Activated naive CD8-positive, alpha-beta T cell treated with anti-CD3 and anti-CD28 coated beads, Interleukin-2, amount 10 ng/mL, durations not matched to agents 7 days and 5 days (primary cell): ENCODE results near the gene CLIC6. TPM values are rescaled to one million over a fixed set of nuclear protein-coding genes. Genes with fewer than 3 reads are reported as not detected.

ENCODE experiments used
- ATAC-seq: fragments of 150-1000 bp; cut with Tn5 transposase; one replicate; pipeline ENCODE4 v1.10.0; 2021; ENCODE audit warnings: low read depth, moderate library complexity
- POLR2A ChIA-PET: fragments of 350-600 bp; sonication (Branson Sonifier 250); formaldehyde crosslinking; loops from one replicate; lab custom pipeline; 2021; ENCODE audit warnings: antibody characterized with exemption; lab: Charles Lee
- DNase-seq: peaks from one replicate; pipeline ENCODE4 v3.0.0; 2021
- H3K27ac Mint-ChIP-seq: one replicate; pipeline ENCODE4 v1.8.0; 2022; ENCODE audit warnings: mild to moderate bottlenecking, mixed read lengths
- H3K27me3 Mint-ChIP-seq: one replicate; pipeline ENCODE4 v1.8.0; 2022; ENCODE audit warnings: mild to moderate bottlenecking, moderate library complexity, mixed read lengths
- H3K36me3 Mint-ChIP-seq: one replicate; pipeline ENCODE4 v1.8.0; 2021; ENCODE audit warnings: mild to moderate bottlenecking, mixed read lengths
- H3K4me1 Mint-ChIP-seq: one replicate; pipeline ENCODE4 v1.8.0; 2021; ENCODE audit warnings: mixed read lengths
- H3K4me3 Mint-ChIP-seq: one replicate; pipeline ENCODE4 v1.8.0; 2022; ENCODE audit warnings: mild to moderate bottlenecking, moderate library complexity, mixed read lengths
- H3K9me3 Mint-ChIP-seq: one replicate; pipeline ENCODE4 v1.8.0; 2021; ENCODE audit warnings: mixed read lengths
- total RNA-seq, 2 experiments: library from RNA; stranded (reverse); gene quantifications; one replicate each; pipeline ENCODE4 v1.2.3, GENCODE V29; 2021

CLIC6 gene
- total RNA-seq, 2 experiments from 2014 or later, result 0.37 to 0.42 TPM

- Mint-ChIP-seq H3K27me3 (peaks cover 58% of the 10 kb centered on the region), H3K4me1 (peaks cover 5% of the 10 kb centered on the region), H3K27ac (no peak overlapping the region), H3K4me3 (peak overlapping the region; percentile 71), H3K9me3 (no peaks in the 10 kb centered on the region), H3K36me3 (no peaks in the 10 kb centered on the region)
- DNase-seq, result peak; percentile 45
- ATAC-seq, result peak; percentile 32
- POLR2A ChIA-PET, result interaction anchor here (1.1 kb wide), 1 partner anchor 54 kb away, joined by 3 read pairs; no protein-coding TSS in a partner anchor
These were observed 1.6 kb downstream of the CLIC6 start for GRCh38 chr21:34670220-34670961.

DNA sequence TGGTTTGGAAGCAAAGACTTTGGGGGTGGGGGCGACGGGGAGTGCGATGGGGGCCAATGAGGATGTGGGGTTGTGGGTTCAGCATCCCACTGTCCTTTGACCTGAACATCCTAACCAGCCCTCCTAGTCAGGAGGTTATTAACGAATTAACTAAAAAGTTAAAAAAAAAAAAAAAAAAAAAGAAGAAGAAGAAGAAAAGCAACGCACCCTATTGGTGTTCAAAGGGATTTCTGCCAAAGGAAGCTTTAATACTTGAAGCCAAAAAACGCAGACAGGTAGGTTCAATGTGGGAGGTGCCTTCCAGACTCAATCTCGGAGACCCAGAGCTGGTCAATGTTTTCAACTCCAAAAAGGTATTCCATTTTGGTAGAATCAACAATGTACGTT lies 2.2 kb downstream of the CLIC6 start:
- no peaks in the 10 kb centered on the region for H3K36me3 Mint-ChIP-seq

DNA sequence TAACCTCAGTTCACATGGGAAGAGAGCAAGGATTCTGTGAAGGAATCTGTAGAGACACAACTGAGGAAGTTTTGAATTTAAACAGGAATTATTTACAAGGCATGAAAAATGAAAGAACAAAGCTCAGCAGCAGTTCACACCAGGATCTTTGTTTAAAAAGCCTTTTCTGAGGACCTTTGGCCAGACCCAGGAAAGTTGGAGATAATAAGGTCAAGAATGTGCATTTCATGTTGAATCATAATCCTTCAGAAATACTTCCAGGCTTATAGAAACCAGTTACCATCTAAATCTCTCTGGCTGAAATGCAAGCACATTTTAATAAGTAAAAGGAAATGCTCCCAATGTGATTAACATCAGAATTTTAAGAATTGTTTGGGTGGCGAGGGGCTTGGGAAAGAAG lies 2.7 kb downstream of the CLIC6 start:
- POLR2A ChIA-PET, result interaction anchor here (0.7 to 1.1 kb wide), 2 partner anchors 55 to 833 kb away, joined by 3 read pairs; no protein-coding TSS in a partner anchor
- H3K4me3 Mint-ChIP-seq, result no peak overlapping the region

More for the DNA sequence above, 2.2 kb downstream of the CLIC6 start:
- ATAC-seq (no peak), DNase-seq (no peak)
- Mint-ChIP-seq H3K4me3 (peak overlapping the region; percentile 53), H3K27me3 (peaks cover 55% of the 10 kb centered on the region), H3K9me3 (no peaks in the 10 kb centered on the region), H3K4me1 (peaks cover 5% of the 10 kb centered on the region), H3K27ac (no peak overlapping the region)
- POLR2A ChIA-PET, result interaction anchor here (0.7 to 1.1 kb wide), 2 partner anchors 55 to 833 kb away, joined by 3 read pairs; no protein-coding TSS in a partner anchor

DNA sequence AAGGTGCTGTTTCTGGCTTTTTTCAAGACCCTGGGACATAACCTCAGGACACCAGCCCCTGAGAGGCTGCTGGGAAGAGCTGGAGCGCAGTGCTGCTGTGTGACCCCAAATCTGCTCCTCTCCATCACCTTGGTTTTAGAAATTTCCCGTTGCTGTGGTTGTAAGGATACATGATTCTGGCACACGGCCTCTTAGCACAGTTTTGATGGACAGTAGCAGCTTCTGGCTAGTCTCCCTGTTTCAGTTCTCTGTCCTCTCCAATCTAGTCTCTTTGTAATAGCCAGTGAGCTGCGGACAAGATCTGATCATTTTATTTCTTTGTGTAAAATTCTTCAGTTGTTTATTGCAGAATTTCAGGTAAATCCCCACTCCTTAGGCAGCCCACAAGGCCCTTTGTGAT lies 3.1 kb downstream of the CLIC6 start:
- no peak for ATAC-seq
- no peak for DNase-seq
- peaks cover 5% of the 10 kb centered on the region for H3K4me1 Mint-ChIP-seq
- no peaks in the 10 kb centered on the region for H3K9me3 Mint-ChIP-seq
- no peak overlapping the region for H3K4me3 Mint-ChIP-seq
- H3K27ac Mint-ChIP-seq, result no peak overlapping the region
- peaks cover 54% of the 10 kb centered on the region for H3K27me3 Mint-ChIP-seq
- no peaks in the 10 kb centered on the region for H3K36me3 Mint-ChIP-seq
- POLR2A ChIA-PET, result no interaction called here

More for the DNA sequence above, 2.7 kb downstream of the CLIC6 start:
- H3K9me3 Mint-ChIP-seq, result no peaks in the 10 kb centered on the region
- ATAC-seq (no peak), DNase-seq (no peak)
- peaks cover 5% of the 10 kb centered on the region for H3K4me1 Mint-ChIP-seq
- H3K36me3 Mint-ChIP-seq, result no peaks in the 10 kb centered on the region
- no peak overlapping the region for H3K27ac Mint-ChIP-seq
- H3K27me3 Mint-ChIP-seq, result peaks cover 55% of the 10 kb centered on the region

GRCh38 chr21:34673006-34673405 lies 4.2 kb downstream of the CLIC6 start:
- no peaks in the 10 kb centered on the region for H3K36me3 Mint-ChIP-seq
- POLR2A ChIA-PET, result no interaction called here

DNA sequence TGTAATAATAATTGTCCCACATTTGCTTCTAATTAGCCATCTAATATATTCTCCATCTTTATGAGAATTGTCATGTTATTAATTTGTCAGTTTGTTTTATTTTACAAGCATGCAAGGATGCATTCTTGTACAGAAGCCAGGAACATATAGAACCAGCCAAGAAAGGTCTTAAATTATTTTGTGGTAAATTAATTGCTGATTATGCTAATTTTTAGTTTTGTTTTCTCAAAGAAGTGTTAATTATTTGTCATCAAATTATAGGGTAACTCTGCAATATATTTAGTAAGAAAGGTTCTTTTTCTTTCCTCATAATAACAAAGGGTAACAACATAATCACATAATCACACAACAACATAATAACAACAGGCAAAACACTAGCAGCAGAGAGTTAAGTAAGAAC lies 5.7 kb downstream of the CLIC6 start:
- H3K4me1 Mint-ChIP-seq, result peaks cover 12% of the 10 kb centered on the region
- POLR2A ChIA-PET, result no interaction called here
- DNase-seq, result no peak
- peaks cover 34% of the 10 kb centered on the region for H3K27me3 Mint-ChIP-seq
- ATAC-seq, result no peak
- no peak overlapping the region for H3K4me3 Mint-ChIP-seq
- no peak overlapping the region for H3K27ac Mint-ChIP-seq
- no peaks in the 10 kb centered on the region for H3K36me3 Mint-ChIP-seq
- peaks cover 3% of the 10 kb centered on the region for H3K9me3 Mint-ChIP-seq

More at GRCh38 chr21:34673006-34673405, 4.2 kb downstream of the CLIC6 start:
- no peak overlapping the region for H3K27ac Mint-ChIP-seq
- peaks cover 8% of the 10 kb centered on the region for H3K4me1 Mint-ChIP-seq
- H3K4me3 Mint-ChIP-seq, result no peak overlapping the region
- no peak for DNase-seq
- H3K9me3 Mint-ChIP-seq, result no peaks in the 10 kb centered on the region
- H3K27me3 Mint-ChIP-seq, result peaks cover 43% of the 10 kb centered on the region
- no peak for ATAC-seq

- no peak for ATAC-seq
- POLR2A ChIA-PET, result no interaction called here
- H3K4me3 Mint-ChIP-seq, result no peak overlapping the region
- no peak overlapping the region for H3K27ac Mint-ChIP-seq
- H3K9me3 Mint-ChIP-seq, result peaks cover 9% of the 10 kb centered on the region
- no peaks in the 10 kb centered on the region for H3K36me3 Mint-ChIP-seq
- H3K4me1 Mint-ChIP-seq, result peaks cover 11% of the 10 kb centered on the region
- H3K27me3 Mint-ChIP-seq, result peaks cover 33% of the 10 kb centered on the region
- no peak for DNase-seq
These were observed 7.1 kb downstream of the CLIC6 start for GRCh38 chr21:34675871-34676270.

DNA sequence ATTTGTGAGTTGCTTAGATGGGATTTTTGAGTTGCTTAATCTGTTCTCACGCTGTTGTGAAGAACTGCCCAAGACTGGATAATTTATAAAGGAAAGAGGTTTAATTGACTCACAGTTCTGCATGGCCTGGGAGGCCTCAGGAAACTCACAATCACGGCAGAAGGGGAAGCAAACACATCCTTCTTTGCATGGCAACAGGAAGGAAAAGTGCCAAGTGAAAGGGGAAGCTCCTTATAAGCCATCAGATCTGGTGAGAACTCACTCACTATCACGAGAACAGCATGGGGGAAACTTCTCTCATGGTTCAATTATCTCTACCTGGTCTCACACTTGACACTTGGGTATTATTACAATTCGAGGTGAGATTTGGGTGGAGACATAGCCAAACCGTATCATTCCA lies 10.3 kb downstream of the CLIC6 start:
- Mint-ChIP-seq H3K4me1 (peaks cover 7% of the 10 kb centered on the region), H3K36me3 (no peaks in the 10 kb centered on the region), H3K9me3 (peaks cover 21% of the 10 kb centered on the region), H3K4me3 (no peak overlapping the region), H3K27me3 (peaks cover 13% of the 10 kb centered on the region), H3K27ac (no peak overlapping the region)
- POLR2A ChIA-PET, result no interaction called here
- ATAC-seq, result no peak
- DNase-seq, result no peak

DNA sequence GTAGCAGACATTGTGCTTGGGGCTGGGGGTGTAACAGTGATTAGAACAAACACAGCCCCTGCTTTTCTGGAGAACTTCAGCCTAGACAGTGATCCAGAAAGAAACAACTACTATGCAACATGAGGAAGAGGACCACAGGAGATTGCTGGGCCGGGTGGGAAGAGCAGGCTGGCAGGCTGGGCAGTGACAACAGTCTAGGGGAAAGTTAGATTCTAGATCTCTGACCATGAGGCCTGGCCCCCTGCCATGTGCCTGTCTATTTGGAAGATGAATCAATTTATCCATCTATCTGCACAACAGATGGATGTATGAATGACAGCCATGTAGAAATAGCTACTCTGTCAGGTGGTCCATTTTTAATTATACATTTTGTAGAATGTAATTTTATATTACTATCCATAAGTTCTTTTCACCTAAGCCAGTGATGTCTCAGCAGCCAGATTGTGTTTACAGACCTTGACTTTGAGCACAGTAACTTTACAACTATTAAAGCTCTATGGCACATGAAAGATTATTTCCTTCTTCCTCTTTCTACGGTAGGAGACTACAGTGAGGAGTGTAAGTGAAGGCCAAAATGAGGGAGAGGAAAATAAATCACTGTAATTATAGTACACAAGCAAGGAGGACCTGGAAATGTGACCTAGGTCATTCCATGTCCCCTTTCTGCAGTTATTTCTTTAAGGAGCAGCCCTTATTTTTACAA lies 15.5 kb downstream of the CLIC6 start:
- ATAC-seq (no peak), DNase-seq (no peak)
- POLR2A ChIA-PET, result no interaction called here
- peaks cover 18% of the 10 kb centered on the region for H3K27me3 Mint-ChIP-seq
- peaks cover 20% of the 10 kb centered on the region for H3K9me3 Mint-ChIP-seq
- no peak overlapping the region for H3K4me3 Mint-ChIP-seq
- no peaks in the 10 kb centered on the region for H3K36me3 Mint-ChIP-seq
- no peak overlapping the region for H3K27ac Mint-ChIP-seq
- H3K4me1 Mint-ChIP-seq, result no peaks in the 10 kb centered on the region

DNA sequence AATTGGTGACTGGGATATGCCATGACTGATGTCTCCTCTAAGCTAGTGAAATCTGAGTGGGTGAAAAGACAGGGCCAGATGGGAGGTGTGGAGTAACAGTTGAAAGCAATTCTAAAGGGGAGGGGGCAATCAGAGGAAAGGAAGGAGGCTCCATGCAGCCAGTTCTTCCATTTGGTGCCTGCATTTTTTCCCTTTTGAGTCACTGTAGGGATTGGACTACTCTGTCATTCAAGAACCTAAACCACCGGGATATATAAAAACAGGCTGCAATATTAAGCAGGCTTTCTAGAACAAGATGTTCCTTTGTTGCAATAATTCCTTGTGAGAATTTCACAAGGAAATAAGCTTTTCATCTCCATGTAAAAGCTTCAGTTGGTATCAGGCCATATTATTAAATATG lies 18.3 kb downstream of the CLIC6 start:
- POLR2A ChIA-PET, result no interaction called here
- no peak for ATAC-seq

DNA sequence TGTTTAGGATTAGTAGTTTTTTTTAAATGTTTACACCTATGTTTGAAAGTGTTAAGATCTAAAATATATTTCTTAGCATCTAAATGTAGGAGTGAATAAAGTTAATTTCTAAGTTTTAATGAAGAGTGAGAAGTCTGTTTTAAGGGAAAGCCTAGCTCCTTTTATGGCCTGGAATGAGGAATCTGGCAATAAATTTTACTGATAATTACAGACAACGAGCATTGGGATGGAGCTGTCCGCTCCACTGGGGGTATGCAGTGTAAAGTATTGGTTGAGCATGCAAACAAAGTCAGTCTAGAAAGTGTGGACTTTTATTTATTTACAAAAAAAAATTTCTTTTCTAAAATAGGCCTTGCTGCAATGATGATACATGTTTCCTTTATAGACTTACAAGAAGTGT lies 19.0 kb downstream of the CLIC6 start:
- POLR2A ChIA-PET, result no interaction called here
- Mint-ChIP-seq H3K27me3 (peaks cover 24% of the 10 kb centered on the region), H3K36me3 (no peaks in the 10 kb centered on the region), H3K27ac (no peak overlapping the region), H3K9me3 (peaks cover 3% of the 10 kb centered on the region), H3K4me3 (no peak overlapping the region), H3K4me1 (no peaks in the 10 kb centered on the region)
- DNase-seq (no peak), ATAC-seq (no peak)

More for the DNA sequence above, 18.3 kb downstream of the CLIC6 start:
- DNase-seq, result no peak
- no peaks in the 10 kb centered on the region for H3K4me1 Mint-ChIP-seq
- no peaks in the 10 kb centered on the region for H3K36me3 Mint-ChIP-seq
- no peak overlapping the region for H3K27ac Mint-ChIP-seq
- H3K27me3 Mint-ChIP-seq, result peaks cover 19% of the 10 kb centered on the region
- H3K9me3 Mint-ChIP-seq, result peaks cover 5% of the 10 kb centered on the region
- H3K4me3 Mint-ChIP-seq, result no peak overlapping the region

DNA sequence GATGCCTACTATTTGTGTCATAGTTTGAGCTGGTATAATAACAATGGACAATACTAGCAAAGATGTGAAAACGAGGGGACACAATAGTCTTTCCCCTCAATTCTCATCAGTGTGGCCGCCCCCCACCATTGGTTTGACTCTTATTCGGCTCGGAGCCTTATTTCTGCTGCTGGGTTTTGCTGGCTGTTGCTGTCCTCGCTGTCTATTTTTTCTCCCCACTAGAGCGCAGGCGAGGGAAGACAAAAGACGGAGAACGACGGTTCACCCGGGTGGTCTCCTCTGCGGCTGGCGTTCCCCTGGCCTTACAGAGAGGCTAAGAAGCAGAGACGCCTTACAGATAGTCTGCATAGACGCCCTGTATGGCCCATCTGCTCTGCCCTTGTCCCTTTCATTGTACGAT lies 19.4 kb downstream of the CLIC6 start:
- no peak for ATAC-seq

GRCh38 chr21:34688715-34689114 lies 19.9 kb downstream of the CLIC6 start:
- POLR2A ChIA-PET, result no interaction called here
- no peak overlapping the region for H3K27ac Mint-ChIP-seq
- no peaks in the 10 kb centered on the region for H3K36me3 Mint-ChIP-seq
- no peaks in the 10 kb centered on the region for H3K9me3 Mint-ChIP-seq
- no peaks in the 10 kb centered on the region for H3K4me1 Mint-ChIP-seq
- peaks cover 27% of the 10 kb centered on the region for H3K27me3 Mint-ChIP-seq
- ATAC-seq (no peak), DNase-seq (no peak)
- H3K4me3 Mint-ChIP-seq, result no peak overlapping the region

More for the DNA sequence above, 19.4 kb downstream of the CLIC6 start:
- Mint-ChIP-seq H3K27me3 (peaks cover 26% of the 10 kb centered on the region), H3K9me3 (peaks cover 1% of the 10 kb centered on the region), H3K36me3 (no peaks in the 10 kb centered on the region), H3K4me1 (no peaks in the 10 kb centered on the region), H3K4me3 (no peak overlapping the region), H3K27ac (no peak overlapping the region)
- no peak for DNase-seq
- POLR2A ChIA-PET, result no interaction called here
